H1 (cell line): ENCODE results near the gene AUH. TPM values are rescaled to one million over a fixed set of nuclear protein-coding genes. Genes with fewer than 3 reads are reported as not detected.

Source experiments
- CTCF ChIA-PET: fragments of 300-600 bp; sonication (Branson Sonifier 250); formaldehyde crosslinking; loops from one replicate; lab custom pipeline; 2021; ENCODE audit not compliant: partially characterized antibody; lab: Charles Lee
- POLR2A ChIA-PET: fragments of 300-600 bp; sonication (Branson Sonifier 250); formaldehyde crosslinking; loops from one replicate; lab custom pipeline; 2021; ENCODE audit warnings: inconsistent platforms; ENCODE audit not compliant: partially characterized antibody; lab: Charles Lee
- DNase-seq, 2 experiments: peaks; one replicate each; pipeline versions ENCODE4 v3.0.0 to v3.0.0-alpha.2; 2010 to 2022; ENCODE audit warnings: low spot score in 2 of 2, low read depth in 1 of 2, mixed read lengths in 1 of 2
- FAIRE-seq: peaks from 2 replicates; lab custom pipeline; 2011; peaks lifted over from hg19 to GRCh38; lab: Jason Lieb, UNC
- H2AFZ ChIP-seq: 2 replicates; pipeline ENCODE4 v1.8.1; 2012; ENCODE audit warnings: low read length, inconsistent platforms
- H2AK5ac ChIP-seq: 2 replicates; pipeline ENCODE4 v1.6.1; 2013; ENCODE audit warnings: low read depth, low read length
- H2BK120ac ChIP-seq: replicated peaks from 2 replicates; pipeline ENCODE3; 2013; ENCODE audit warnings: low read depth, low read length, inconsistent platforms
- H2BK12ac ChIP-seq: 2 replicates; pipeline ENCODE4 v1.6.1; 2013; ENCODE audit warnings: low read depth, low read length
- H2BK15ac ChIP-seq: 2 replicates; pipeline ENCODE4 v1.6.1; 2013; ENCODE audit warnings: low read length
- H2BK20ac ChIP-seq: 2 replicates; pipeline ENCODE4 v1.6.1; 2013; ENCODE audit warnings: low read length
- H2BK5ac ChIP-seq: 2 replicates; pipeline ENCODE4 v1.6.1; 2013; ENCODE audit warnings: low read depth, low read length
- H3K14ac ChIP-seq: 2 replicates; pipeline ENCODE4 v1.6.1; 2013; ENCODE audit warnings: inconsistent platforms; ENCODE audit not compliant: insufficient read length
- H3K18ac ChIP-seq: 2 replicates; pipeline ENCODE4 v1.6.1; 2013; ENCODE audit warnings: low read length; ENCODE audit errors: extremely low read depth
- H3K23ac ChIP-seq: 2 replicates; pipeline ENCODE4 v1.6.1; 2013; ENCODE audit warnings: inconsistent platforms; ENCODE audit not compliant: insufficient read length
- H3K23me2 ChIP-seq: 2 replicates; pipeline ENCODE4 v1.6.1; 2013; ENCODE audit warnings: low read depth, low read length
- H3K27ac ChIP-seq: 2 replicates; pipeline ENCODE4 v1.6.1; 2011; ENCODE audit warnings: low read depth, low read length, inconsistent platforms
- H3K27me3 ChIP-seq, 4 experiments: replicated peaks in 1 of 4; 1 replicate in 1 of 4; 2 replicates in 3 of 4; pipeline versions ENCODE4 v1.6.1 to v1.8.1; 2011 to 2013; ENCODE audit warnings: low read length in 3 of 4, mild to moderate bottlenecking in 3 of 4, inconsistent platforms in 2 of 4, mixed read lengths in 2 of 4, moderate library complexity in 1 of 4; ENCODE audit not compliant: control insufficient read depth in 3 of 4, insufficient read depth in 3 of 4; ENCODE audit errors: extremely low read depth in 1 of 4
- H3K36me3 ChIP-seq, 4 experiments: 2 replicates each; pipeline versions ENCODE4 v1.6.1 to v1.8.1; 2011 to 2013; ENCODE audit warnings: mild to moderate bottlenecking in 4 of 4, low read length in 3 of 4, moderate library complexity in 2 of 4, control low read depth in 1 of 4, inconsistent platforms in 1 of 4; ENCODE audit not compliant: insufficient read depth in 4 of 4, control insufficient read depth in 2 of 4
- H3K4ac ChIP-seq: replicated peaks from 2 replicates; pipeline ENCODE3; 2013; ENCODE audit warnings: low read length, low read depth, mixed read lengths, inconsistent platforms; ENCODE audit not compliant: insufficient read length
- H3K4me1 ChIP-seq, 4 experiments: replicated peaks in 1 of 4; 1 replicate in 1 of 4; 2 replicates in 3 of 4; pipeline versions ENCODE4 v1.6.1 to v1.8.1; 2011 to 2013; ENCODE audit warnings: low read length in 3 of 4, inconsistent platforms in 2 of 4, mixed read lengths in 1 of 4; ENCODE audit not compliant: insufficient read depth in 4 of 4, control insufficient read depth in 3 of 4
- H3K4me2 ChIP-seq, 2 experiments: 2 replicates each; pipeline versions ENCODE4 v1.6.1 to v1.8.1; 2011 to 2013; ENCODE audit warnings: low read depth in 2 of 2, low read length in 2 of 2, control low read depth in 1 of 2, inconsistent platforms in 1 of 2, mild to moderate bottlenecking in 1 of 2; ENCODE audit not compliant: insufficient read depth in 1 of 2
- H3K4me3 ChIP-seq, 4 experiments: fragments of 200-600, 300-600 bp in 1 of 4; sonication (generic), shearing (Covaris generic), sonication (Bioruptor Twin) in 1 of 4; 2 replicates each; pipeline versions ENCODE4 v1.5.1 to v1.8.1; 2011 to 2016; ENCODE audit warnings: low read length in 4 of 4, low read depth in 3 of 4, control low read depth in 2 of 4, inconsistent platforms in 2 of 4, mild to moderate bottlenecking in 2 of 4, mixed read lengths in 1 of 4, moderate library complexity in 1 of 4; ENCODE audit not compliant: insufficient read depth in 2 of 4; ENCODE audit errors: extremely low read depth in 1 of 4
- H3K56ac ChIP-seq: replicated peaks from 2 replicates; pipeline ENCODE3; 2013; ENCODE audit warnings: low read depth, mild to moderate bottlenecking, mixed read lengths, low read length, inconsistent platforms; ENCODE audit not compliant: insufficient read length
- H3K79me1 ChIP-seq: 2 replicates; pipeline ENCODE4 v1.6.1; 2013; ENCODE audit warnings: low read depth, low read length, control low read depth
- H3K79me2 ChIP-seq, 2 experiments: 2 replicates each; pipeline versions ENCODE4 v1.6.1 to v1.8.1; 2012 to 2013; ENCODE audit warnings: low read length in 2 of 2, mild to moderate bottlenecking in 2 of 2, inconsistent platforms in 1 of 2; ENCODE audit not compliant: insufficient read depth in 2 of 2, control insufficient read depth in 1 of 2
- H3K9ac ChIP-seq, 4 experiments: replicated peaks in 1 of 4; 1 replicate in 1 of 4; 2 replicates in 3 of 4; pipeline versions ENCODE4 v1.6.1 to v1.8.1; 2011 to 2013; ENCODE audit warnings: low read depth in 3 of 4, low read length in 3 of 4, control low read depth in 2 of 4, mild to moderate bottlenecking in 2 of 4, moderate library complexity in 2 of 4, inconsistent platforms in 1 of 4; ENCODE audit errors: extremely low read depth in 1 of 4
- H3K9me3 ChIP-seq, 2 experiments: 2 replicates each; pipeline versions ENCODE4 v1.6.1 to v1.8.1; 2012 to 2013; ENCODE audit warnings: mild to moderate bottlenecking in 2 of 2, moderate library complexity in 2 of 2, control low read depth in 1 of 2, inconsistent platforms in 1 of 2, low read depth in 1 of 2, low read length in 1 of 2, mixed read lengths in 1 of 2; ENCODE audit not compliant: insufficient read depth in 2 of 2
- H4K20me1 ChIP-seq, 2 experiments: replicated peaks in 1 of 2; 2 replicates each; pipeline versions ENCODE3 to v1.8.1; 2011 to 2013; ENCODE audit warnings: inconsistent platforms in 2 of 2, low read length in 2 of 2, mild to moderate bottlenecking in 1 of 2; ENCODE audit not compliant: insufficient read depth in 2 of 2, control insufficient read depth in 1 of 2
- H4K5ac ChIP-seq: 2 replicates; pipeline ENCODE4 v1.6.1; 2013; ENCODE audit warnings: low read length, low read depth, mixed read lengths, inconsistent platforms; ENCODE audit not compliant: insufficient read length
- H4K8ac ChIP-seq: 2 replicates; pipeline ENCODE4 v1.8.0; 2013; ENCODE audit warnings: mild to moderate bottlenecking, moderate library complexity, low read length, inconsistent platforms; ENCODE audit not compliant: insufficient read depth; ENCODE audit errors: extremely low read depth
- H4K91ac ChIP-seq: replicated peaks from 2 replicates; pipeline ENCODE3; 2013; ENCODE audit warnings: low read length, mixed read lengths, inconsistent platforms; ENCODE audit not compliant: insufficient read length
- BRCA1 ChIP-seq: IDR thresholded peaks from 2 replicates; pipeline ENCODE4 v1.6.1; 2012; ENCODE audit warnings: low read depth, low read length, improper control_type of control experiment
- CEBPB ChIP-seq: IDR thresholded peaks from 2 replicates; pipeline ENCODE4 v1.6.1; 2012; ENCODE audit warnings: low read depth, low read length
- CTBP2 ChIP-seq: IDR thresholded peaks from 2 replicates; pipeline ENCODE4 v1.7.0; 2011; ENCODE audit warnings: borderline replicate concordance, mild to moderate bottlenecking, moderate library complexity, mixed read lengths, low read length; ENCODE audit not compliant: insufficient read depth, insufficient read length
- GABPA ChIP-seq: IDR thresholded peaks from 2 replicates; pipeline ENCODE4 v1.6.1; 2011; ENCODE audit warnings: mild to moderate bottlenecking, low read length, moderate library complexity, borderline replicate concordance; ENCODE audit not compliant: insufficient read depth
- PHF8 ChIP-seq: fragments of 200-600 bp; sonication (generic); conservative IDR thresholded peaks from 2 replicates; pipeline ENCODE4 v1.7.1; 2012; ENCODE audit warnings: low read depth, mild to moderate bottlenecking, inconsistent platforms, low read length, moderate library complexity
- POLR2A ChIP-seq, 2 experiments: IDR thresholded peaks; 1 replicate in 1 of 2; 2 replicates in 1 of 2; pipeline ENCODE4 v1.6.1; 2011; ENCODE audit warnings: low read depth in 2 of 2, low read length in 2 of 2, mild to moderate bottlenecking in 2 of 2; ENCODE audit errors: control extremely low read depth in 1 of 2
- RAD21 ChIP-seq, 2 experiments: IDR thresholded peaks in 1 of 2; conservative IDR thresholded peaks in 1 of 2; 2 replicates each; pipeline ENCODE4 v1.6.1; 2011; ENCODE audit warnings: low read depth in 2 of 2, low read length in 2 of 2, improper control_type of control experiment in 1 of 2, inconsistent platforms in 1 of 2, mild to moderate bottlenecking in 1 of 2, moderate library complexity in 1 of 2
- RBBP5 ChIP-seq: IDR thresholded peaks from 2 replicates; pipeline ENCODE4 v1.7.1; 2012; ENCODE audit warnings: low read depth, mild to moderate bottlenecking, inconsistent platforms, low read length, moderate library complexity, borderline replicate concordance
- SP1 ChIP-seq: IDR thresholded peaks from 2 replicates; pipeline ENCODE4 v1.6.1; 2011; ENCODE audit warnings: low read depth, low read length
- TBP ChIP-seq: IDR thresholded peaks from 2 replicates; pipeline ENCODE4 v1.6.1; 2011; ENCODE audit warnings: low read depth, low read length, improper control_type of control experiment
- WGBS, 2 experiments: shearing (Covaris generic) in 1 of 2; methylation state at CpG; one replicate each; pipeline versions ENCODE4 v1.1.6 to v1.1.7; 2013 to 2015; ENCODE audit warnings: low lambda C conversion rate in 2 of 2, mixed read lengths in 2 of 2, inconsistent platforms in 1 of 2, low coverage in 1 of 2, missing lambda C conversion rate in 1 of 2; ENCODE audit not compliant: insufficient replicate concordance in 2 of 2, insufficient coverage in 1 of 2, insufficient read length in 1 of 2; ENCODE audit errors: extremely low coverage in 1 of 2, missing lambda C conversion rate in 1 of 2; 5-methylcytosine and 5-hydroxymethylcytosine counted together
- polyA plus RNA-seq, 7 experiments: library from polyadenylated mRNA; depleted of rRNA in 3 of 7; stranded (reverse) in 5 of 7; unstranded in 2 of 7; fragments of >200 nt in 5 of 7; fragments of 200-250 nt in 2 of 7; gene quantifications; 1 replicate in 5 of 7; 2 replicates in 1 of 7; 4 replicates in 1 of 7; pipeline versions ENCODE4 v1.2.1 to v1.2.3, GENCODE V29; 2011 to 2013; ENCODE audit warnings: missing spikeins in 2 of 7, mixed read lengths in 2 of 7
- total RNA-seq: library from RNA; stranded (reverse); fragmentation: NEBNext Ultra II Directional; extraction: Animal tissue kit (Norgen Biotek cat#: 25700); gene quantifications from 2 replicates; pipeline ENCODE4 v1.2.1, GENCODE V29; 2021

Gene AUH
- total and polyA plus RNA-seq, 2 of the 8 experiments (the other 6 are each of a cell fraction or from before 2014, with no cell fraction given): 5.8 to 21.9 TPM

- Histone ChIP-seq H2BK20ac (no peak overlapping the region), H4K5ac (no peak overlapping the region), H3K23me2 (no peaks in the 10 kb centered on the region), H3K18ac (no peak overlapping the region), H3K14ac (no peak overlapping the region), H4K20me1 (no peaks in the 10 kb centered on the region), H3K79me2 (no peaks in the 10 kb centered on the region), H2BK15ac (no peak overlapping the region), H3K9ac (no peak overlapping the region), H2BK120ac (no peak overlapping the region), H3K4me2 (no peak overlapping the region), H3K9me3 (no peaks in the 10 kb centered on the region), H3K23ac (no peak overlapping the region), H3K27ac (no peak overlapping the region), H3K4me3 (no peak overlapping the region), H3K36me3 (no peaks in the 10 kb centered on the region), H4K8ac (no peak overlapping the region), H2AFZ (no peak overlapping the region), H3K56ac (no peak overlapping the region), H3K4me1 (no peaks in the 10 kb centered on the region), H2AK5ac (no peak overlapping the region), H2BK12ac (no peak overlapping the region), H3K27me3 (no peaks in the 10 kb centered on the region; a peak in 1 of 7 replicates), H4K91ac (no peak overlapping the region), H3K79me1 (no peaks in the 10 kb centered on the region; the same call in 1 of the 2 replicates), H2BK5ac (no peak overlapping the region; the same call in 1 of the 2 replicates), H3K4ac (no peak overlapping the region)
- POLR2A ChIA-PET: no interaction called here
- FAIRE-seq (no peak), DNase-seq (no peak)
- 85% methylated on average over 12 of the region's 12 CpGs; no CpG with 5 or more reads in 1 of the 2 experiments for WGBS, 2 experiments
- TF ChIP-seq RAD21 (IDR thresholded peaks at IDR 0.05 in 1 of 2, conservative IDR thresholded peaks at IDR 0.05 in 1 of 2; ENCODE audit: low read depth in 2 of 2, low read length in 2 of 2) (peak; percentile 37 to 44; a peak in 2 of 4 replicates), CEBPB (peak; percentile 93), PHF8 (no peak), RBBP5 (no peak), BRCA1 (no peak), POLR2A (IDR thresholded peaks at IDR 0.05; ENCODE audit: control extremely low read depth in 1 of 2, low read depth in 2 of 2, low read length in 2 of 2) (no peak), SP1 (no peak), TBP (no peak), CTBP2 (no peak), GABPA (no peak)
- CTCF ChIA-PET: interaction anchor here (0.9 to 1.1 kb wide), 3 partner anchors 10 to 146 kb away, joined by 3 to 4 read pairs (median 3); no protein-coding TSS in a partner anchor
Observed at GRCh38 chr9:91182429-91183225, 179.1 kb downstream of the AUH start.
